SK-N-SH treated with all-trans-retinoic acid at 6 μM for 48 hours (cell line): ENCODE results near the gene PPP1R13B.

Source experiments
- ATAC-seq: fragments of 200-7000 bp; cut with Tn5 transposase; 3 replicates; pipeline ENCODE4 v1.9.1; 2020; ENCODE audit warnings: mild to moderate bottlenecking, moderate library complexity
- ARNTL ChIP-seq: fragments of 450-650 bp; formaldehyde crosslinking; IDR thresholded peaks from 2 replicates; pipeline ENCODE4 v1.5.0; 2020; ENCODE audit warnings: low read depth, mild to moderate bottlenecking, moderate library complexity, borderline replicate concordance
- CREB5 ChIP-seq: fragments of 250-450 bp; sonication (Bioruptor Pico); IDR thresholded peaks from 2 replicates; pipeline ENCODE4 v1.5.1; 2020; ENCODE audit warnings: low read depth, mild to moderate bottlenecking, moderate library complexity
- CSDC2 ChIP-seq: fragments of 250-450 bp; sonication (Bioruptor Pico); IDR thresholded peaks from 2 replicates; pipeline ENCODE4 v1.5.0; 2020; ENCODE audit warnings: mild to moderate bottlenecking, moderate library complexity
- CSRNP3 ChIP-seq: fragments of 250-450 bp; sonication (Bioruptor Pico); IDR thresholded peaks from 2 replicates; pipeline ENCODE4 v1.5.1; 2021; ENCODE audit warnings: mild to moderate bottlenecking, moderate library complexity
- GLIS3 ChIP-seq: fragments of 250-450 bp; sonication (Bioruptor Pico); IDR thresholded peaks from 2 replicates; pipeline ENCODE4 v1.5.0; 2020; ENCODE audit warnings: mild to moderate bottlenecking, moderate library complexity
- ISL1 ChIP-seq: fragments of 250-450 bp; sonication (Bioruptor Pico); IDR thresholded peaks from 2 replicates; pipeline ENCODE4 v2.1.2; 2022; ENCODE audit warnings: mild to moderate bottlenecking, moderate library complexity
- OSR1 ChIP-seq: fragments of 250-450 bp; sonication (Bioruptor Pico); IDR thresholded peaks from 2 replicates; pipeline ENCODE4 v1.8.0; 2022; ENCODE audit warnings: moderate library complexity, mild to moderate bottlenecking, inconsistent platforms
- POU6F1 ChIP-seq: fragments of 250-450 bp; sonication (Bioruptor Pico); IDR thresholded peaks from 2 replicates; pipeline ENCODE4 v1.8.0; 2021; ENCODE audit warnings: low read depth, mild to moderate bottlenecking, moderate library complexity, borderline replicate concordance
- PPARA ChIP-seq: fragments of 250-450 bp; sonication (Bioruptor Pico); IDR thresholded peaks from 2 replicates; pipeline ENCODE4 v1.5.0; 2020; ENCODE audit warnings: mild to moderate bottlenecking, borderline replicate concordance
- RARB ChIP-seq: fragments of 250-450 bp; sonication (Bioruptor Pico); IDR thresholded peaks from 2 replicates; pipeline ENCODE4 v1.8.0; 2021; ENCODE audit warnings: mild to moderate bottlenecking, moderate library complexity
- SNAI2 ChIP-seq: fragments of 250-450 bp; sonication (Bioruptor Pico); IDR thresholded peaks from 2 replicates; pipeline ENCODE4 v1.5.0; 2020; ENCODE audit warnings: mild to moderate bottlenecking, moderate library complexity
- TOX ChIP-seq: fragments of 250-450 bp; sonication (Bioruptor Pico); IDR thresholded peaks from 2 replicates; pipeline ENCODE4 v1.8.0; 2021; ENCODE audit warnings: mild to moderate bottlenecking, moderate library complexity, borderline replicate concordance
- TSHZ2 ChIP-seq: fragments of 250-450 bp; sonication (Bioruptor Pico); IDR thresholded peaks from 2 replicates; pipeline ENCODE4 v1.5.0; 2020; ENCODE audit warnings: mild to moderate bottlenecking, moderate library complexity
- ZC3H10 ChIP-seq: fragments of 250-450 bp; sonication (Bioruptor Pico); IDR thresholded peaks from 2 replicates; pipeline ENCODE4 v1.5.1; 2021; ENCODE audit warnings: mild to moderate bottlenecking, moderate library complexity
- ZFP3 ChIP-seq: fragments of 250-450 bp; sonication (Bioruptor Pico); IDR thresholded peaks from 2 replicates; pipeline ENCODE4 v1.5.0; 2020; ENCODE audit warnings: mild to moderate bottlenecking, moderate library complexity
- ZFP30 ChIP-seq: fragments of 450-650 bp; formaldehyde crosslinking; IDR thresholded peaks from 2 replicates; pipeline ENCODE4 v1.5.0; 2022; ENCODE audit warnings: mild to moderate bottlenecking, moderate library complexity
- ZNF565 ChIP-seq: fragments of 450-650 bp; formaldehyde crosslinking; conservative IDR thresholded peaks from 2 replicates; pipeline ENCODE4 v1.5.0; 2020; ENCODE audit warnings: low read depth, mild to moderate bottlenecking, moderate library complexity
- ZNF70 ChIP-seq: fragments of 450-650 bp; formaldehyde crosslinking; IDR thresholded peaks from 2 replicates; pipeline ENCODE4 v1.5.0; 2020; ENCODE audit warnings: mild to moderate bottlenecking, moderate library complexity
- ZNF8 ChIP-seq: fragments of 450-650 bp; formaldehyde crosslinking; IDR thresholded peaks from 2 replicates; pipeline ENCODE4 v1.5.0; 2020; ENCODE audit warnings: mild to moderate bottlenecking, moderate library complexity
- TF ChIP-seq, protein P1 (sequence below): fragments of 250-450 bp; sonication (Bioruptor Pico); IDR thresholded peaks from 2 replicates; pipeline ENCODE4 v1.8.0; 2020; ENCODE audit warnings: mild to moderate bottlenecking, moderate library complexity, borderline replicate concordance

Gene PPP1R13B

DNA sequence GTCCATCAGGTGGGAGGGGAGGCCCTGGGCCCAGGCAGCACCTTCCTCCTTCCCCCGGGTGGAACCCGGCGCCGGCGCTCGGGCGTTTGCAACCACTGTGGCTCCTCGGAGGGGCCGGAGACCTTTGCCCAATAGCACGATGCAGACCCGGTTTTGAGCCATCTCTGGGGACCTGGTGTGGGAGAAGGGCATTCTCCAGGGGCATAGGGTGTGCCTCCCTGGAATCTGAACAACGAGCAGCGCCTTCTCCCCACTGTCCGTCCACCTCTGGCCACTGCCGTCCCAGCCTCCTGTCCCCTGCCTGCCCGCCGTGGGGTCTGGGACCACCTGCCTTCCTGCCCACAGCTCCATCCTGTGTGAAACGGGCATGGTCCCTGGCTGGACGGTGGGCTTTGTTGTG lies 119.2 kb downstream of the PPP1R13B start:
- ATAC-seq: no peak

DNA sequence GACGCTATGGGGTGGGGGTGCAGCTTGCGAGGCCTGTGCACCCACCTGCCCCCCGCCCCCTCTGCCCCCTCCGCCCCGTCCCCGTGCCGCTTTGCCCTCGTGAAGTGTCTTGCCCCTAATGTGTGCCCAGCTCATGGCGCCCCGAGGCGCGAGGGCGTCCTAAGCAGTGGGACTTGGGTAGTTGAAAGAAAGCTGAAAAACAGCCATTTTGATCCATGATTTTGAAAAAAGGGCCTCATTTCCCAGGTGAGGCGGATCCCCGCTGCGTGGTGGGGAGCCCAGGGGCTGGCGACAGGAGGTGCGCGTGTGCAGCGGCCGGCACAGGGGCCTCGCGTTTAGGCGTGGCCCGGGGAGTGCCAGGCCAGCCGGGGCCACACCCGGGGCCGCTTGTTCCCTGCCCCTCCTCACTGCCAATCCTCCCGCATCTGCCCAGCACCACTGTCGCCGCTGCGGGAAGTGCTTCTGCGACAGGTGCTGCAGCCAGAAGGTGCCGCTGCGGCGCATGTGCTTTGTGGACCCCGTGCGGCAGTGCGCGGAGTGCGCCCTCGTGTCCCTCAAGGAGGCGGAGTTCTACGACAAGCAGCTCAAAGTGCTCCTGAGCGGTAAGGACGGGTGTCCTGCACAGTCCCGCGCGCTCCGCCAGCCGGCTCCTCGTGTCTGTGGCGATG lies 119.9 kb downstream of the PPP1R13B start:
- ATAC-seq: no peak
- no peak for TF ChIP-seq ZFP30
- no peak for TF ChIP-seq CREB5 (CRISPR knock-in tag)
- no peak for TF ChIP-seq TSHZ2 (CRISPR knock-in tag)
- no peak for TF ChIP-seq ZNF8 (CRISPR knock-in tag)
- no peak for TF ChIP-seq OSR1 (CRISPR knock-in tag)
- TF ChIP-seq ZFP3 (CRISPR knock-in tag): no peak
- no peak for TF ChIP-seq SNAI2 (CRISPR knock-in tag)
- no peak for TF ChIP-seq ARNTL (CRISPR knock-in tag)
- no peak for TF ChIP-seq TOX (CRISPR knock-in tag)
- TF ChIP-seq PPARA (CRISPR knock-in tag): no peak
- no peak for TF ChIP-seq ZNF70 (CRISPR knock-in tag)
- TF ChIP-seq POU6F1 (CRISPR knock-in tag): no peak

More for the DNA sequence above, 119.2 kb downstream of the PPP1R13B start:
- TF ChIP-seq RARB (no peak), ZNF70 (CRISPR knock-in tag) (no peak), OSR1 (CRISPR knock-in tag) (no peak), PPARA (CRISPR knock-in tag) (no peak), ISL1 (CRISPR knock-in tag) (no peak), ZC3H10 (CRISPR knock-in tag) (no peak), CSRNP3 (CRISPR knock-in tag) (no peak), CREB5 (CRISPR knock-in tag) (no peak), GLIS3 (CRISPR knock-in tag) (no peak), CSDC2 (CRISPR knock-in tag) (no peak)
- TF ChIP-seq, protein P1, sequence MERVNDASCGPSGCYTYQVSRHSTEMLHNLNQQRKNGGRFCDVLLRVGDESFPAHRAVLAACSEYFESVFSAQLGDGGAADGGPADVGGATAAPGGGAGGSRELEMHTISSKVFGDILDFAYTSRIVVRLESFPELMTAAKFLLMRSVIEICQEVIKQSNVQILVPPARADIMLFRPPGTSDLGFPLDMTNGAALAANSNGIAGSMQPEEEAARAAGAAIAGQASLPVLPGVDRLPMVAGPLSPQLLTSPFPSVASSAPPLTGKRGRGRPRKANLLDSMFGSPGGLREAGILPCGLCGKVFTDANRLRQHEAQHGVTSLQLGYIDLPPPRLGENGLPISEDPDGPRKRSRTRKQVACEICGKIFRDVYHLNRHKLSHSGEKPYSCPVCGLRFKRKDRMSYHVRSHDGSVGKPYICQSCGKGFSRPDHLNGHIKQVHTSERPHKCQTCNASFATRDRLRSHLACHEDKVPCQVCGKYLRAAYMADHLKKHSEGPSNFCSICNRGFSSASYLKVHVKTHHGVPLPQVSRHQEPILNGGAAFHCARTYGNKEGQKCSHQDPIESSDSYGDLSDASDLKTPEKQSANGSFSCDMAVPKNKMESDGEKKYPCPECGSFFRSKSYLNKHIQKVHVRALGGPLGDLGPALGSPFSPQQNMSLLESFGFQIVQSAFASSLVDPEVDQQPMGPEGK (CRISPR knock-in tag): no peak

DNA sequence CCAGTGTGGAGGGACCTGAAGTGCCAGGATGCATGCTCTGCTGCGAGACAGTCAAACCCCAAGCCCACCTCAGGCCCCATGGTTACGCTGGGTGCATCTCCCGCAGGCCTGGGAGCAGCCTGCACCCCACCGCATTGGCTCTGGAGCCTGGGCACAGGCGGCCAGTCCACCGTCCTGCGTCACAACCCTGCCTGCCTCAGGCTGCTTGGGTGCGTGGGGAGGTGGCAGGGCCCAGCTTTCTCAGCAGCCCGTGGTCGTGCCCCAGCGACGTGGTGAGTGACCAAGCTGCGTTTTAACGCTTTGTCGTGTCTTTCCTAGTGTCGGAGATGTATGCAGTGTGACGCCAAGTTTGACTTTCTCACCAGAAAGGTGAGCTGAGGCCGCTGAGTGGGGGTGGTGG lies 120.9 kb downstream of the PPP1R13B start:
- ATAC-seq: no peak
- no peak for TF ChIP-seq CREB5 (CRISPR knock-in tag)
- TF ChIP-seq PPARA (CRISPR knock-in tag): no peak
- TF ChIP-seq CSDC2 (CRISPR knock-in tag): no peak
- no peak for TF ChIP-seq SNAI2 (CRISPR knock-in tag)
- no peak for TF ChIP-seq CSRNP3 (CRISPR knock-in tag)
- no peak for TF ChIP-seq RARB
- TF ChIP-seq ZNF565 (CRISPR knock-in tag): no peak
- no peak for TF ChIP-seq POU6F1 (CRISPR knock-in tag)
- TF ChIP-seq ZFP3 (CRISPR knock-in tag): no peak
- no peak for TF ChIP-seq ZNF8 (CRISPR knock-in tag)
- TF ChIP-seq GLIS3 (CRISPR knock-in tag): no peak
